ENCODE measurements around the gene PYCR2. TPM values are rescaled to one million over a fixed set of nuclear protein-coding genes. Genes with fewer than 3 reads are reported as not detected.
"Not testable (repeated sequence)": the region's sequence is repeated elsewhere in the genome, so short reads cannot be mapped to it uniquely, and the experiment has no call there.

The PYCR2 gene
- polyA plus RNA-seq, 1 donor: 52.5 TPM

DNA sequence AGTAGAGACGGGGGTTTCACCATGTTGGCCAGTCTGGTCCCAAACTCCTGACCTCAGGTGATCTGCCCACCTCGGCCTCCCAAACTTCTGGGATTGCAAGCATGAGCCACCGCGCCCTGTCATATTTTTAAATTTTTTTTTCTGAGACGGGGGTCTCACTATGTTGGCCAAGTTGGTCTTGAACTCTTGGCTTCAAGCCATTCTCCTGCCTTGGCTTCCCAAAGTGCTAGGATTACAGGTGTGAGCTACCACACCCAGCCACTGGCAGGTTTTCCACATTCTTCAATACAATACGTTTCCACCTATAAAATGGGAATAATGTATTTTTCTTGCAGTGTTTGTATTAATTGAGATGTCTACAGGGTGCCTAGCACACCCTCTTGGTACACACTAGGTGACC lies 31.7 kb downstream of the PYCR2 start:
- DNase-seq: no peak

DNA sequence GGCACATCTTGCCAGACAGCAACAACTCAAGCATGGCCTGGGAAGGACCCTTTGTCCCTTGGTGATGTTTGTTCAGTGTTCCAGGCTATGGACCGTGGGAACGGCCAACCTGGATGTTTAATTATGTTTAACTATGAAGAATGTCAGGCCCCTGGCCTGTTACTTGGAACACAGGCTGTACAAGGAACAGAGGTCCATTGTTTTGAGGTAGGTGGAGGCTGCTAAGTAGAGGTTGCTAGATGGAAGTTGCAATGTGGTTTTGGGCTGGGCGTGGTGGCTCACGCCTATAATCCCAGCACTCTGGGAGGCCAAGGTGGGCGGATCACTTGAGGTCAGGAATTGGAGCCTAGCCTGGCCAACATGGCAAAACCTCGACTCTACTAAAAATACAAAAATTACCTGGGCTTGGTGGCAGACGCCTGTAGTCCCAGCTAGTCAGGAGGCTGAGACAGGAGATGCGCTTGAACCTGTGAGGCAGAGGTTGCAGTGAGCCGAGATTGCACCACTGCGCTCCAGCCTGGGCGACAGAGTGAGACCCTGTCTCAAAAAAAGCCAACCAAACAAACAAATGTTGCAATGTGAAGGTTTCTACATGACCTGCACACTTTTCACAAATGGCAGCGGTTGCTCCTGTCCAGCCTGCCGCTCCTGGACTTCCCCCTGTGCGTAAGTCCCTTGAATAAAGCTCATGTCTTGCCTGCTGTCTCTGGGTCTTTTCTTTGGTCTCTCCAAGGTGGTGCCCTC lies 32.6 kb downstream of the PYCR2 start:
- DNase-seq: no peak

DNA sequence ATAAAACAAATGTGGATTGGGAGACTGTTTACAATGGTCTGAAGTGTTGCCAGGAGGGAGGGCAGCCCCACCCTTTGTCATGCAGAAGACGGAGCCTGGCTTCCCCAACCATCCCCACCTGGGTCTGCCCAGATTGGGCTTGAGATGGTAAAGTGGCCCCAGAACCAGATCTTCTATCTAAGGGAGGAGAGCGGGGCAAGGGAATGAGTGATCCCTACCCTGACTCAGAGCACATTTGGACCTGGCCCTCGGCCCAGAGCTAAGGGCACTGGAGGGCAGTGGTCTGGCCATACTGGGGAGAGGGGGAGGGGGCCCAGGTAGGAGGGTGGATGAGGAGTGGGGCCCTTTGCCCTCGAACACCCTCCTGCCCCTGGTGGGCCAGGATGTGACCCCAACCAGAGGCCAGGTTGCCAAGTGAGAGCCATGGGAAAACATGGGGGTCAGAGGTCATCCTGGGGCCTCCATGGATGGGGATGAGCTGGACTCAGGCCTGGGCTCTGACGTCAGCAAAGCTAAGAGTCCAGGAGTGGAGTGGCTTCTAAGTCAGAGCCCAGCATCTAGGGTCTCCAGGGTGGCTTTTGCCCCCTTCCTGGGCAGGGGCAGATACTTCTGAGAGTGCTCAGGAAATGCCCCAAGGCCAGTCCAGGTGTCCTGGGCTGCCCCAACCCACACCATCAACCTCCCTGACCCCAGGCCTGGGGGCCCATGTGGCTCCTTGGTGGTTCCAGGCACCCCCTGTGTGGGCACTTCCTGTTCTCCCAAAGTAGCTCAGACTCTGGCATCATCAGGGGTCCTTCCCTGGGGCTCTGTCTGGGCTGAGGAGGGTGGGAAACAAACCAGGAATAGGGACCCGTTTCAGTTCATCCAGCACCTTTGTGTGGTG lies 33.5 kb downstream of the PYCR2 start:
- no peak for DNase-seq

DNA sequence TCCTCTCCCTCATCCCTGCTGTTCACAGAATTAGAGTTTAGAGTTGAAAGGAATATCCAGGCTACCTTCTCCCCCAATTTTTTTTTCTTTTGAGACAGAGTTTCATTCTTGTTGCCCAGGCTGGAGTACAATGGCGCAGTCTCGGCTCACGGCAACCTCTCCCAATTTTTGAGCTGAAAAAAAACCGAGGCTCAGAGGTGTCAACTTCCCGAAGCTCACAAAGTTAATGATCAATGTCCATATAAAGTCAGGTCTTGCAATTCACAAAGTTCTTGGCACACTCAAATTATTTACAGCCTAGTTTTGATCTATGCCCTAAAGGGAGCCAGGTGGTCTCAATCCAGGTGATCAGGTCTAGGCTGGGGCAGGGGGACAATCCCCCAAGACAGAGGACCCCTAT lies 34.3 kb downstream of the PYCR2 start:
- DNase-seq: no peak

DNA sequence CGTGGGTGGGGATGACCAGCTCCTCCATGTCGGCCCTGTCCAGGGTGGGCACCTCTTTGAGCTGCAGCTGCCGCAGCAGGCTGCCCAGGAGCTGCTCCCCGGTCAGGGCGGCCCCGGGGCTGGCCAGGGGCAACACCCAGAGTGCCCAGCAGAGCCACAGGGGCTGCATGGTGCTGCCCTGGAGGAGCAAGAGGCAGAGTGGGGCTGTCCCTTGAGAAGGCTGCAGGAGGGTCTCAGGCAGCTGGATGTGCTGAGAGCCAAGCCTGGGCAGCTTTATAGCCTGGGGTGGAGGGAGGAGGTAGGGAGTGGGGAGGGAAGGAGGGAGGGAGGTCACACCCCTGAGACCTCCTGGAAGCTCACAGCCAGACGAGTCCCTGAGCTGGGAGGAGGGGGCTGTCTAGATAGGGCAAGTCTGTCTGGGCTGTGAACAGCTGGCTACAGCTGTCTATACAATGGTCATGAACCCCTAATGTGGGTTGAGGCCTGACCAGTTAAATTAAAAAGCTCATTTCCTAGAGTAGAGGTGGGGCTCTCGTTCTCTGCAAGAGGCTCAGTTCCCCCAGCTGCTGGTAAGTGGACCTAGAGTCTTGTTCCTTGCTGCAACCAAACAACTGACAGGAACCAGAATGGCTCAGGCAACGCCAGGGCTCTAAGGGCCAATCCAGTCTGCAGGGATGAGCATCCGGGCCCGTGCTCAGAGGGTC lies 35.0 kb downstream of the PYCR2 start, which contains the start of gene LEFTY1:
LEFTY1 (minus strand) TSS at position 249 of the 704 bp plus-strand sequence; CDS start at position 169, 80 bp downstream.
- peak; percentile 87 for DNase-seq

DNA sequence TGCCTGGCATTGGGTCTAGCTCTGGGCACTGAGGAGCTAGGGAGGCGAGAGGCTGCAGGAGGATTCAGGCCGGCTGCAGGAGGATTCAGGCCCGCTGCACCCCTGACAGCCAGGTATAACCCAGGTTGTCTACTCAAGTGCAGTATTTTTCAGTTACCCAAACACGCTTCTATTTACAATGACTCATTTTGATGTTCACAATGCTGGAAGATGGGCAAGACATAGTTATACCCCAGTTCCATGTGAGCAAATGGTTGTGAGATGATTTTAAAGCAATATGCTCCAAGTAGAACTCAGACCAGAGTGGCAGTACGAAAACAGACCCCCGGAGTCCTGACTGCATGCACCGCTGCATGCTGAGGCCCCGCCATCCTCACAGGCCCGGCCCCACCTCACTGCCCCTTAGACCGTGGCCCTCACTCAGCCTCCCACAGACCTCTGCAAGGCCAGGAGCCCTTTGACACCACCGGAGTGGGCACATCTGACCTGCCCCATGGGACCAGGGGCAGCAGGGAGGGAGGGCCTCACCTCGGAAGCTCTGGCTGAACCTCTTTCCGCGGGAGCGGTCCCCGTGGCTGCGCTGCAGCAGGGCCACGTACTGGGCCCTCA lies 35.7 kb downstream of the PYCR2 start:
- DNase-seq: no peak

DNA sequence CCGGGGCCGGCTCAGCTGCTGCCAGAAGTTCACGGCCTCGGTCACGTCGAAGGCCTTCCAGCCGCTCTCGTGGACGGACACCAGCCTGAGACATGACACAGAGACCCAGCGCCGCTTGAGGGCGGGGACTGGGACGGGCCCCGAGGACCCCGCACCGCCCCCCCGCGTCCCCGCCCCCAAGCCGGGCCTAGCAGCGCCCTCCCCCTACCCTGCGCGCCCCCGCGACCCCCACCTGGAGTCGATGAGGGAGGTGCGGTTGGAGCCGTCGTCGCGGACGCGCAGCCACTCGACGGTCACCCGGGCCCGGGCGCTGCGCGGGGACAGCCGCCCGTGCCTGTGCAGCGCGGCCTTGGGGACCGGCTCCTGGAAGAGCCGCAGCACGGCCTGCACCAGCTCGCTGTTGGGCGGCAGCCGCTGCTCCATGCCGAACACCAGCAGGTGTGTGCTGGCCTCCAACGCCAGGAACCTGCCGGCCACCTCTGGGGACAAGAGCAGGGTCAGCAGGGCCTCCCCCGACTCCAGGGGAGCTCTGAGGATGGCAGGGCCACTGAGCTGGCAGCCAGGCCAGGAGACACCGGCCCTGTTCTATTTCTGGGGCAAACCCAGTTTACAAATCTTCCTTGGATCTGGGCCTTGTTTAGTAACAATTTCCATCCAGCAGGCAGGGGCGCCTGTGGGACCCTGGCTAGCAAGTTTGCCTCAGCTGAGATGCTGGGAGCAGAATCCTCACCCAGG lies 36.3 kb downstream of the PYCR2 start:
- DNase-seq: not testable (repeated sequence)

DNA sequence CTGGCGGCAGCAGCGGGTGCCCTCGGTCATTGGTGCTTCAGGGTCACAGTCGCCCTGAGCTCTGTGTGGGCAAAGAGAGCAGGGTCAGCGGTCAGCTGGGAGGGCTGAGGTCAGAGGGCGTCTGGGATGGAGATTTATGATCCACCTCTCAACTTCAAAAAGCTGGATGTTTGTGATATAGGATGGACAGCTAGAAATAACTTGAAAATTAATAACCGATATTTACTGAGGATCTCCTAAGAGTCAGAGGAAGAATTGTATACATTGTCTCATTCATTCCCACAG lies 37.1 kb downstream of the PYCR2 start:
- DNase-seq: no peak

DNA sequence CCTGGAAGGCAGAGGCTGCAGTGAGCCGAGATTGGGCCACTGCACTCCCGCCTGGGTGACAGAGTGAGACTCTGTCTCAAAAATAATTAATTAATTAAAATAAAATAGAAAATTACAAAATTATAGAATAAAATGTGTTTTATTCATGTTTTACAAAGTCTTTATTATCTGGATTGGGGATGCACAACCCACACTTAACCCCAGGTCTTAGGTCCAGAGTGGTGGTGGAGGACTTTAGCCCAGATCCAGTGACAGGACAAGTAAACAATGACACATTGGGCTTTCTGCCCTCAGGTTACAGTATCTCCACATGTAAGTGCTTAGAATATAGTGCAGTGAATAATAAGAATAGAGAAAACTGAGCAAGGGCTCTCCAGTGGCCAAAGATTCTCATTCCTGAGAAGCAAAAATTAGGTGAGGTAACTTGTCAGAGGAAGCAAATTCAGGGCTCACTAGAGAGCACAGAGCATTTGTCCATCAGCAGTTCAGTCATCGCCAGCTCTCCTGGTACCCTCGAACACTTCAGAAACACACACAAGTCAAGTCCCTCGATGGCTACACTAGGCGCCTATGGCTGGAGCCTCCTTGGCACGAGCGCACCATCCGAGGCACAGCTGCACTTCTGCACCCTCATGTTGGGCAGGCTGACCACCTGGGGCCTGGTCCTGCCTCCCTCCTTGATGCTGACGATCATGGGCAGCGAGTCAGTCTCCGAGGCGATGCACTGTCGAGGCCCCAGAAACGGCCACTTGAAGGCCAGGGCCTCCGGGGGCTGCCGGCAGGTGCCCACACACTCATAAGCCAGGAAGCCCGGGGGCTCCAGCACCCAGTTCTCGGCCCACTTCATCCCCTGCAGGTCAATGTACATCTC lies 37.7 kb downstream of the PYCR2 start:
- no peak for DNase-seq

DNA sequence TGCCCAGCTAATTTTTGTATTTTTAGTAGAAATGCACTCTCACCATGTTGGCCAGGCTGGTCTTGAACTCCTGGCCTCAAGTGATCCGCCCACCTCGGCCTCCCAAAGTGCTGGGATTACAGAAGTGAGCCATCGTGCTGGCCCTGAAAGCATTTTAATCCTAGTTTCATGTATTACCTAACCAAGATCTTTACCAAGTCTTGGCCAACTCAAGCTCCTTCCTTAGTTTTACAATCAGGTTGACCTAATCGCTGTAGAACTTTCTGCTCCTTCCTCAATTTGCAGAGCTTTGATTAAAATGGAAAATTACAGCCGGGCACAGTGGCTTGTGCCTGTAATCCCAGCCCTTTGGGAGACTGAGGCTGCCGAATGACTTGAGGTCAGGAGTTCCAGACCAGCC lies 38.7 kb downstream of the PYCR2 start:
- DNase-seq: no peak

DNA sequence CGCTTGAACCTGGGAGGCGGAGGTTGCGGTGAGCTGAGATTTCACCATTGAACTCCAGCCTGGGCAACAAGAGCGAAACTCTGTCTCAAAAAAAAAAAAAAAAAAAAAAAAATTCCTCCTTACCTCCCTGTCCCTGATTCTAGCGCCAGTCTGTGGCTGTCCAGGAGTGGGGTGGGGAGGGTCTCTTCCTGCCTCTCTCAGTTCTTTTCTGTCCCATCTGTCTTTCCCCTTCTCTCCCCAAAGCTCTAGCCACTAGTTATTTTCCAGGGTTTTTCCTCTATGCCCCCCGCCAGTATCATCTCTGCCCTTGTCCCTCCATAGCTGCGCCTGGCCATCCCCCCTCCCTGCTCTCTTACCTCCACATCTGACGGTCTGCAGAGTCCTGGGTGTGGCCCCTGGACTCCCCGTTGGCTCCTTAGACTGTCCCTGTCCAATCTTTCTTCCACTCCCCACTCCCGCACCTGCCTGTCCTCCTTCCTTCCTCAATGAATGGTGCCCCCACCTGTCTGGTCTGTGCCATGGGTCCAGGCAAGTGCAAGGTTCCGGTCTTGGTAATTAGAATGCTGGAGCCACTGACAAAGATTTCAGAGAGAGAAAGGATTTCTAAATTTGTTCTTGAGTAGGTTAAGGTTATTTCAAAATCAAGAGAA lies 40.3 kb downstream of the PYCR2 start:
- DNase-seq: no peak

DNA sequence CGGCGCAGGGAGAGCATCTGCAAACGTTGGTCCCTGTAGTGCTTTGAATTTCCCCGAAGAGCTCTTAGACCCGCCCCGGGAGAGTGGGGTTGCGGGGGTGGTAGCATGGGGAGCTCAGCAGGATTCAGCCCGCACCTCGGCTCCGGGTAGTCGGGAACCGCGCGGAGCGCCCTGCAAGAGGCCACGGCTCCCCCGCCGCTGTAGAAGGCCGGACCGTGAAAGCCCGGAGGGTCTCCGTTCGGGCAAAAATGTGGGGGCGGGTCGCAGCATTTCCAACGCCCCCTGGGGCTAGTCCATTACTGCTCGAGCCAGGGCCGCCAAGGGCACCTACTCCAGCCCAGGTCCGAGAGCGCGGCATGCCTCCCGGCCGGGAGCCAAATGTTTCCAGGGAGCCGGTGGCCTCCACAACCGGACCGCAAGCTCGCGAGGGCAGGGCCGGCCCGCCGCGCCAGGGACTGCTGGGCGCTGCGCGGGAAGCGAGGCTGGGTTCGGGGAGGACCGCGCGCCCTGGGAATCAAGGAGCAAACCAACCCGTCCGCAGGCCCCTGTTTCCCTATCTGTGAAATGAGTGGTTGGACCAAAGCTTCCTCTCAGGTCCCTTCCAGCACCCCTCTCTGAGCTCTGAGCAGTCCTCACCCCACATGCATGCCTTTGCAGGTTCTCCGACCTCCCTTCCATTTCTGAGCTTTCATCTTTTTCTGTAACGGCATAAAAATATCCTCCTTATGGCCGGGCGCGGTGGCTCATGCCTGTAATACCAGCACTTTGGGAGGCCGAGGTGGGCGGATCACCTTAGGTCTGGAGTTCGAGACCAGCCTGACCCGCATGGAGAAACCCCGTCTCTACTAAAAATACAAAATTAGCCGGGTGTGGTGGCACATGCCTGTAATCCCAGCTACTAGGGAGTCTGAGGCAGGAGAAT lies 41.1 kb downstream of the PYCR2 start:
- no peak for DNase-seq

DNA sequence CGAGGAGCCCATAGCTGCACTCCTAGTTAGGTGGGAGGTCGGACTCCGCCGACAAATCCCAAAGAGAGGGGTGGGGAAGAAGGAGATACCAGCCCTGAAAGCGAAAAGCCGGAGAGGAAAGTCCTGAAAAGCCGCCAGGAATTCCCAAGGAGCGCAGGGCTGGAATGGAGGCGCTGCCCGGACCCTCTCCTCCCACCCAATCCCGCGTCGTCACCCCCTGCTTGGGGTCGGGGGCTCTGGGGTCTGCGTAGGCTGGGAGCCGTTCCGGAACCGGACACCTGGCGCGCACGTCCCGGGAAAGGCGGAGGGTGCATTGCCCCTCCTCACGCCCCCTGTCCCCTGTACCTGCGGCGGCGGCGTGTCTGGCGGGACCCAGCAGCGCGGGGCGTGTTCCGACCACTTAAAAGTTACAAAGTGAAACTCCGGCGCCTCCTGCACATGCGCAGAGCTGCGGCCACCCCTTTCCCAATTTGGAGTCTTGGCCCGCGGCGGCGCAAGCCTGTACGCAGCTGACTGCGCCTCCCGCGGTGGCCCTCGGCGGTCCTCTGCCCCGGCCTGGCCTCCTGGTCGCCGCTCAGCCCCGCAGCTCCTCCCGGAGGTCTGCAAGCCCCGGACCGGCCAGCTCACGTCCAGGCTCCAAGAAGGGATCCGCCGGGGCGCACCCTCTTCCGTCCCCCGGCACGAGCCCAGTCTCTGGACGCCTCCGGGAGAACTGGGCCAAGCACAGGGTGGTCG lies 41.9 kb downstream of the PYCR2 start, which contains the start of gene TMEM63A:
TMEM63A (minus strand) TSS at position 422 of the 735 bp plus-strand sequence. CDS start 4,800 bp downstream, outside the sequence.
- peak; percentile 89 for DNase-seq

DNA sequence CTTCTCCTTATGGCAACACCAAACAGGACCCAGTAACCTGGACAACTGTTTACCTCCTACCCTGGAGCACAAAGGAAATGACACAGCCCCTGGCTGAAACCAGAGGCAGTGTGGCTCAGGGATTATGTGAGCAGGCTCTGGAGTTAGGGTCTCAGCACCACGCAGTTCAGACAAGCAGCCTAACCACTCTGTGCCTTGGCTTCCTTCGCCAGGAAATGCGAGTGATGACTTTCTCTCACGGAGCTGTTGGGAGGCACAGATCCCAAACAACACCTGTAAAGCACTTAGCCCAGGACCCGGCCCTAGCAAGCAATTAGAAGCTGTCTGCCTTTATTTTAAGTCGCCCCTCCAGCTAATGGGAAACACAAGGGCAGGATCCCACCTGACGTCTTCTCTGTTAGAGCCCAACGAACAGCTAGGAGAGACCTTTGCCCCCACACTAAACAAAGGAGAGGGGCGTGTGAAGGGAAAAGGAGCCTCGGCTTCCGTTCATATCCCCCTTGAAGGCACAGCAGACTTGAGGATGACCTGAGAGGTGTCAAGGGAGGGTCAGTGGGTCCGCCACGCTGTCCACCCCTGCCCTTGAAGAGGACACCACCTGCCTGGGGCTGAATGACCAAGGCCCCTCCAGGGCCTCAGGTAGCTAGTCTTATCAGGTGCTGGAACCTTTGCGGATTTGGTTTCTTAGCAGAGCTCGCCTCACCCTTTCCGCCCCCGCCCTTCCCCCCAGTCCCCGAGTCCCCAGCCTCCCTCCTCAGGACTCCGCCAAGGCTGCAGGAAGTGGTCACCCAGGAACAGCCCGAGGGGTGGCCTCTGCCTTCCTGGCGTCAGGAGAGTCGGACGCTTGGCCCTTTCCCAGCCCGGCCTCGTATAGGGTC lies 42.7 kb downstream of the PYCR2 start:
- no peak for DNase-seq

DNA sequence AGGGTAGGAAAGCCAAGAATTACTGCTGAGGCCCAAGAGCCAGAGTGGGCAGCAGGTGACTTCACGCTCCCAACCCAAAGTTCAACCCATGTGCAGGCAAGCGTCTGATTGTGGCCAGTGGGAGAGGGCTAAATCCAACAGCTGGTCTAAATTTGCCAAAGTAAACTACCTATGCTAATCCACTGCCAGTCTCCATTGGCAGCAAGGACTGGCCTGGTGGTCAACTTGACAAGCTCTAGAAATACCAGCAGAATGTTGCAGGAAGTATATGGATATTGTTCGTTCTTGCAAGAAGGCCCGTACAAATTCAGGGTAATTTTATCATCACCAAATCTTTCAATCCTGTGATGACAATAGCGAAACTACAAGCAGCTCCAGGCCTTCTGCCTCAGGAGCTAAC lies 43.4 kb downstream of the PYCR2 start:
- no peak for DNase-seq

DNA sequence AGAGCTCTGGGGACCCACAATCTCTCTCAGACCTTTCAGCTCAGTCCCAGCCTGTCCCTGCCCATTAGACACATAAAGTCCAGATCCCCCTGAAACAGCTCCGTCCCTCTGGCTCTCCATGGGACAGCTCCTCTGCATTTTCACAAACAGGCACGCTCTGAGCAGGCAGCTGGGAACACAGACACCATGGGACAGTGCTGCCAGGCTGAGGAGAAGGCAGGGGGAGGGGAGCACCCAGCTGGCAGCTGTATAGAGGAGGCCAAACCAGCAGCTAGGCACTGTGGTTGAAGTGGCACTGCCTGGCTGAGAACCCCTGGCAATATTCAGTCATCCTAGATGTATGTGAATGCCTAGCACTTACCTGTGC lies 43.8 kb downstream of the PYCR2 start:
- no peak for DNase-seq

All from left kidney (tissue), 2 donors.